ENCODE data around the gene CNTN6. TPM values are rescaled to one million over a fixed set of nuclear protein-coding genes. Genes with fewer than 3 reads are reported as not detected.

The CNTN6 gene
- total RNA-seq, 1 experiment from 2014 or later: not detected

DNA sequence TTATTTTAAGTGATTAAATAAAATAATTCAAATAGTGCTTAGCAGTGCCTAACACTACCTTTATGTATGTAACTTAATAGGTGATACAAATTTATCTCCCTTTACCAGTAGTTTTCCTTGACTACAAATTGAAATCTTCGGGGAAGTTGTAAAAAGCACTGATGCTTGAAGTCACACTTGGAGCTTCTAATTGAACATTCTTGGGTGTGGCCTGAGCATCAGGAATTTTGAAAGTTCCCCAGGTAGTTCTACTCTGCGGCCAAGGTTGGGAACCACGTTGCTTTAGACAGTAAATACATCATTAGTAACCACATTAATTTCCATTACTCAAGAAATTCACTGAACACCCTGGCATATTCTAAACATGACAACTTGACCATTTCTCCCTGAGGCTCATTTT, 351.4 kb downstream of the CNTN6 start:
- no peak overlapping the region for H2BK20ac ChIP-seq (ENCODE audit: low read depth, low read length, poor library complexity, severe bottlenecking)
- no peaks in the 10 kb centered on the region for H3K79me1 ChIP-seq (ENCODE audit: insufficient read depth, low read depth, low read length, poor library complexity, severe bottlenecking)

More for the DNA sequence above, 351.4 kb downstream of the CNTN6 start:
- no peaks in the 10 kb centered on the region for H3K9me3 ChIP-seq (ENCODE audit: control insufficient read depth, low read depth, low read length)
- H2AFZ ChIP-seq (ENCODE audit: low read length): no peak overlapping the region
- no peak overlapping the region for H3K23ac ChIP-seq (ENCODE audit: insufficient read length, low read depth, low read length)
- no peak overlapping the region for H3K9ac ChIP-seq (ENCODE audit: extremely low read depth, insufficient read length, low read length)
- H2BK12ac ChIP-seq (ENCODE audit: insufficient read length, low read depth, low read length): no peak overlapping the region
- H3K4me2 ChIP-seq (ENCODE audit: insufficient read depth, insufficient read length, low read length): no peak overlapping the region
- no peak for DNase-seq
- no peaks in the 10 kb centered on the region for H3K27me3 ChIP-seq (ENCODE audit: insufficient read depth, low read length)
- no peak overlapping the region for H4K91ac ChIP-seq (ENCODE audit: insufficient read length, low read depth, low read length)
- Mint-ChIP-seq H3K27ac (no peak overlapping the region), H3K4me3 (no peak overlapping the region), H3K36me3 (ENCODE audit: insufficient read depth in 1 of 3, low read depth in 3 of 3) (peaks cover 2 to 5% (median 2%) of the 10 kb centered on the region in 3 experiments; a peak in 4 of 7 replicates), H3K9me3 (peaks cover 0 to 5% of the 10 kb centered on the region in 2 experiments; a peak in 3 of 5 replicates), H3K4me1 (peaks cover 0 to 3% of the 10 kb centered on the region in 2 experiments; a peak in 1 of 4 replicates), H3K27me3 (ENCODE audit: low read depth) (no peaks in the 10 kb centered on the region; the same call in 1 of the 2 replicates)
- TF ChIP-seq, protein P1, sequence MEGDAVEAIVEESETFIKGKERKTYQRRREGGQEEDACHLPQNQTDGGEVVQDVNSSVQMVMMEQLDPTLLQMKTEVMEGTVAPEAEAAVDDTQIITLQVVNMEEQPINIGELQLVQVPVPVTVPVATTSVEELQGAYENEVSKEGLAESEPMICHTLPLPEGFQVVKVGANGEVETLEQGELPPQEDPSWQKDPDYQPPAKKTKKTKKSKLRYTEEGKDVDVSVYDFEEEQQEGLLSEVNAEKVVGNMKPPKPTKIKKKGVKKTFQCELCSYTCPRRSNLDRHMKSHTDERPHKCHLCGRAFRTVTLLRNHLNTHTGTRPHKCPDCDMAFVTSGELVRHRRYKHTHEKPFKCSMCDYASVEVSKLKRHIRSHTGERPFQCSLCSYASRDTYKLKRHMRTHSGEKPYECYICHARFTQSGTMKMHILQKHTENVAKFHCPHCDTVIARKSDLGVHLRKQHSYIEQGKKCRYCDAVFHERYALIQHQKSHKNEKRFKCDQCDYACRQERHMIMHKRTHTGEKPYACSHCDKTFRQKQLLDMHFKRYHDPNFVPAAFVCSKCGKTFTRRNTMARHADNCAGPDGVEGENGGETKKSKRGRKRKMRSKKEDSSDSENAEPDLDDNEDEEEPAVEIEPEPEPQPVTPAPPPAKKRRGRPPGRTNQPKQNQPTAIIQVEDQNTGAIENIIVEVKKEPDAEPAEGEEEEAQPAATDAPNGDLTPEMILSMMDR (conservative IDR thresholded peaks at IDR 0.05): no peak
- H3K4ac ChIP-seq (ENCODE audit: low read depth, low read length): no peak overlapping the region
- H3K18ac ChIP-seq (ENCODE audit: insufficient read length, low read depth, low read length): no peak overlapping the region
- WGBS (ENCODE audit: extremely low coverage, insufficient read length, low lambda C conversion rate): no CpG with 5 or more reads among the region's 3 CpGs
- H3K27ac ChIP-seq (ENCODE audit: insufficient read length, low read depth, low read length): no peak overlapping the region
- no peak overlapping the region for H3K56ac ChIP-seq (ENCODE audit: insufficient read length, low read depth, low read length)
- no peak overlapping the region for H2BK120ac ChIP-seq (ENCODE audit: low read depth, low read length, poor library complexity, severe bottlenecking)
- H4K20me1 ChIP-seq (ENCODE audit: control insufficient read depth, insufficient read depth, insufficient read length): no peaks in the 10 kb centered on the region
- peaks cover 2% of the 10 kb centered on the region; the same call in 1 of the 2 replicates for H3K79me2 ChIP-seq (ENCODE audit: insufficient read depth, low read length)
- no peak overlapping the region for H4K8ac ChIP-seq (replicated peaks; ENCODE audit: insufficient read length, low read depth, low read length)
- H3K4me1 ChIP-seq (ENCODE audit: insufficient read depth, low read length): no peaks in the 10 kb centered on the region; the same call in 1 of the 2 replicates
- no peaks in the 10 kb centered on the region for H3K23me2 ChIP-seq (ENCODE audit: insufficient read length, low read depth, low read length, poor library complexity, severe bottlenecking)
- H4K5ac ChIP-seq (ENCODE audit: insufficient read length, low read depth, low read length): no peak overlapping the region
- H2BK5ac ChIP-seq (ENCODE audit: insufficient read length, low read length): no peak overlapping the region
- H3T11ph ChIP-seq (ENCODE audit: low read length): no peak overlapping the region
- no peak overlapping the region for H3K14ac ChIP-seq (ENCODE audit: insufficient read depth, low read length)
- H2BK15ac ChIP-seq (ENCODE audit: low read depth, low read length): no peak overlapping the region
- no peak overlapping the region for H2AK5ac ChIP-seq (ENCODE audit: insufficient read length, low read length)
